ENCODE data around the gene SLC37A3. TPM values are rescaled to one million over a fixed set of nuclear protein-coding genes. Genes with fewer than 3 reads are reported as not detected.
"Not testable (repeated sequence)": the region's sequence is repeated elsewhere in the genome, so short reads cannot be mapped to it uniquely, and the experiment has no call there.

The SLC37A3 gene
- total RNA-seq, 1 experiment from 2014 or later, result 72.7 TPM

- no peak for DNase-seq (ENCODE audit: low read depth)
- in situ Hi-C loops (cut with HindIII; ENCODE audit: low pct_unique_long_range_greater_than_20kb, low sequenced_read_pairs), result no loop called here
These were observed 37.6 kb downstream of the SLC37A3 start for GRCh38 chr7:140360697-140361229.

- in situ Hi-C loops (cut with HindIII; ENCODE audit: low pct_unique_long_range_greater_than_20kb, low sequenced_read_pairs), result no loop called here
- no peak for DNase-seq (ENCODE audit: low read depth)
These were observed 39.8 kb downstream of the SLC37A3 start for GRCh38 chr7:140358412-140359051.

- in situ Hi-C loops (cut with HindIII; ENCODE audit: low pct_unique_long_range_greater_than_20kb, low sequenced_read_pairs), result no loop called here
- no peak for DNase-seq (ENCODE audit: low read depth)
These were observed 40.3 kb downstream of the SLC37A3 start for GRCh38 chr7:140358024-140358411.

- DNase-seq (ENCODE audit: low read depth), result no peak
- in situ Hi-C loops (cut with HindIII; ENCODE audit: low pct_unique_long_range_greater_than_20kb, low sequenced_read_pairs), result no loop called here
These were observed 48.3 kb downstream of the SLC37A3 start for GRCh38 chr7:140350056-140350455.

GRCh38 chr7:140349144-140349771 lies 49.1 kb downstream of the SLC37A3 start:
- in situ Hi-C loops (cut with HindIII; ENCODE audit: low pct_unique_long_range_greater_than_20kb, low sequenced_read_pairs), result no loop called here
- no peak for DNase-seq (ENCODE audit: low read depth)

GRCh38 chr7:140348161-140348849 lies 50.0 kb downstream of the SLC37A3 start:
- DNase-seq (ENCODE audit: low read depth), result no peak
- in situ Hi-C loops (cut with HindIII; ENCODE audit: low pct_unique_long_range_greater_than_20kb, low sequenced_read_pairs), result no loop called here

GRCh38 chr7:140347218-140347617 lies 51.1 kb downstream of the SLC37A3 start:
- in situ Hi-C loops (cut with HindIII; ENCODE audit: low pct_unique_long_range_greater_than_20kb, low sequenced_read_pairs), result no loop called here
- DNase-seq (ENCODE audit: low read depth), result no peak

GRCh38 chr7:140345426-140345825 lies 52.9 kb downstream of the SLC37A3 start:
- in situ Hi-C loops (cut with HindIII; ENCODE audit: low pct_unique_long_range_greater_than_20kb, low sequenced_read_pairs), result no loop called here
- DNase-seq (ENCODE audit: low read depth), result no peak

GRCh38 chr7:140342727-140343514 lies 55.4 kb downstream of the SLC37A3 start:
- no peak for DNase-seq (ENCODE audit: low read depth)
- in situ Hi-C loops (cut with HindIII; ENCODE audit: low pct_unique_long_range_greater_than_20kb, low sequenced_read_pairs), result no loop called here

- DNase-seq (ENCODE audit: low read depth); in situ Hi-C loops (cut with HindIII; ENCODE audit: low pct_unique_long_range_greater_than_20kb, low sequenced_read_pairs): not testable (repeated sequence)
These were observed 59.4 kb downstream of the SLC37A3 start for GRCh38 chr7:140338959-140339358.

GRCh38 chr7:140334341-140335057 lies 63.8 kb downstream of the SLC37A3 start:
- in situ Hi-C loops (cut with HindIII; ENCODE audit: low pct_unique_long_range_greater_than_20kb, low sequenced_read_pairs), result no loop called here
- DNase-seq (ENCODE audit: low read depth), result no peak

GRCh38 chr7:140333686-140334085 lies 64.6 kb downstream of the SLC37A3 start:
- in situ Hi-C loops (cut with HindIII; ENCODE audit: low pct_unique_long_range_greater_than_20kb, low sequenced_read_pairs), result no loop called here
- DNase-seq (ENCODE audit: low read depth), result no peak

GRCh38 chr7:140333223-140333622 lies 65.1 kb downstream of the SLC37A3 start:
- no peak for DNase-seq (ENCODE audit: low read depth)
- in situ Hi-C loops (cut with HindIII; ENCODE audit: low pct_unique_long_range_greater_than_20kb, low sequenced_read_pairs), result no loop called here

GRCh38 chr7:140330595-140330994 lies 67.7 kb downstream of the SLC37A3 start:
- in situ Hi-C loops (cut with HindIII; ENCODE audit: low pct_unique_long_range_greater_than_20kb, low sequenced_read_pairs), result no loop called here
- DNase-seq (ENCODE audit: low read depth), result no peak

- in situ Hi-C loops (cut with HindIII; ENCODE audit: low pct_unique_long_range_greater_than_20kb, low sequenced_read_pairs), result no loop called here
These were observed 68.2 kb downstream of the SLC37A3 start for GRCh38 chr7:140330128-140330527.

GRCh38 chr7:140327261-140327661 lies 71.1 kb downstream of the SLC37A3 start:
- in situ Hi-C loops (cut with HindIII; ENCODE audit: low pct_unique_long_range_greater_than_20kb, low sequenced_read_pairs), result no loop called here
- no peak for DNase-seq (ENCODE audit: low read depth)

More at GRCh38 chr7:140330128-140330527, 68.2 kb downstream of the SLC37A3 start:
- no peak for DNase-seq (ENCODE audit: low read depth)

GRCh38 chr7:140326116-140326928 lies 72.0 kb downstream of the SLC37A3 start:
- in situ Hi-C loops (cut with HindIII; ENCODE audit: low pct_unique_long_range_greater_than_20kb, low sequenced_read_pairs), result no loop called here

More at GRCh38 chr7:140326116-140326928, 72.0 kb downstream of the SLC37A3 start:
- DNase-seq (ENCODE audit: low read depth), result peak; percentile 45
